HepG2 (cell line): Measurements from ENCODE around the gene MGMT. TPM values are rescaled to one million over a fixed set of nuclear protein-coding genes. Genes with fewer than 3 reads are reported as not detected.

ENCODE experiments used
- ATAC-seq: fragments of 200-7000 bp; cut with Tn5 transposase; 3 replicates; pipeline ENCODE4 v1.9.1; 2020; ENCODE audit warnings: mild to moderate bottlenecking, moderate library complexity
- BruUV-seq: library from RNA; stranded (reverse); fragments of 400-500 nt; replicated peaks from 2 replicates; lab custom pipeline; 2021; lab: Mats Ljungman, UMichigan
- CTCF ChIA-PET: fragments of 300-600 bp; formaldehyde crosslinking; extraction: SDS; loops from one replicate; lab custom pipeline; 2021; ENCODE audit warnings: low total read pairs, inconsistent platforms, low intra/inter-chr PET ratio; lab: Yijun Ruan, JAX
- POLR2A ChIA-PET: fragments of 350-600 bp; sonication (Branson Sonifier 250); formaldehyde crosslinking; loops from one replicate; lab custom pipeline; 2020; ENCODE audit warnings: antibody characterized with exemption, inconsistent platforms; lab: Yijun Ruan, JAX
- DNase-seq: peaks from one replicate; pipeline ENCODE4 v3.0.0-alpha.2; 2015; ENCODE audit warnings: low spot score
- FAIRE-seq: peaks from 3 replicates; lab custom pipeline; 2011; peaks lifted over from hg19 to GRCh38; lab: Jason Lieb, UNC
- H2AFZ ChIP-seq: one replicate; pipeline ENCODE4 v1.6.1; 2011; ENCODE audit warnings: low read length, inconsistent platforms
- H3K27ac ChIP-seq: fragments of 300-600 bp; 3 replicates; pipeline ENCODE4 v1.8.0; 2011; ENCODE audit warnings: mixed run types, mild to moderate bottlenecking, mixed read lengths, low read length, inconsistent platforms; ENCODE audit not compliant: insufficient read depth; ENCODE audit errors: extremely low read length
- H3K27me3 ChIP-seq, 2 experiments: fragments of 200-600 bp in 1 of 2; 2 replicates in 1 of 2; 3 replicates in 1 of 2; pipeline versions ENCODE4 v1.6.0 to v1.8.0; 2011; ENCODE audit warnings: low read length in 2 of 2, mild to moderate bottlenecking in 2 of 2, moderate library complexity in 2 of 2, inconsistent platforms in 1 of 2; ENCODE audit not compliant: insufficient read depth in 2 of 2, control insufficient read depth in 1 of 2
- H3K36me3 ChIP-seq, 2 experiments: fragments of 200-600 bp in 1 of 2; replicated peaks in 1 of 2; 2 replicates in 1 of 2; 3 replicates in 1 of 2; pipeline versions ENCODE4 v1.5.1 to v1.8.0; 2011; ENCODE audit warnings: low read length in 2 of 2, inconsistent platforms in 1 of 2; ENCODE audit not compliant: insufficient read depth in 2 of 2, control insufficient read depth in 1 of 2
- H3K4me1 ChIP-seq: 2 replicates; pipeline ENCODE4 v1.5.1; 2012; ENCODE audit warnings: low read length, inconsistent platforms; ENCODE audit not compliant: insufficient read depth
- H3K4me2 ChIP-seq: 2 replicates; pipeline ENCODE4 v1.6.0; 2011; ENCODE audit warnings: low read depth, low read length, inconsistent platforms
- H3K4me3 ChIP-seq, 3 experiments: fragments of 200-600 bp in 1 of 3; sonication (generic), shearing (Covaris generic) in 1 of 3; replicated peaks in 1 of 3; 2 replicates each; pipeline ENCODE4 v1.5.1; 2011 to 2016; ENCODE audit warnings: low read length in 3 of 3, inconsistent platforms in 2 of 3, low read depth in 2 of 3, mild to moderate bottlenecking in 2 of 3, control low read depth in 1 of 3, mixed read lengths in 1 of 3; ENCODE audit not compliant: insufficient read depth in 1 of 3
- H3K79me2 ChIP-seq: one replicate; pipeline ENCODE4 v1.6.1; 2011; ENCODE audit warnings: low read length, inconsistent platforms; ENCODE audit not compliant: insufficient read depth
- H3K9ac ChIP-seq: 2 replicates; pipeline ENCODE4 v1.6.0; 2011; ENCODE audit warnings: mild to moderate bottlenecking, low read depth, low read length, inconsistent platforms; ENCODE audit not compliant: insufficient read depth
- H3K9me3 ChIP-seq: 2 replicates; pipeline ENCODE4 v1.5.1; 2012; ENCODE audit warnings: mild to moderate bottlenecking, low read length
- H4K20me1 ChIP-seq: 2 replicates; pipeline ENCODE4 v1.6.0; 2011; ENCODE audit warnings: inconsistent platforms, mild to moderate bottlenecking, low read length, moderate library complexity; ENCODE audit not compliant: insufficient read depth
- TARDBP ChIP-seq: sonication (generic); formaldehyde crosslinking; IDR thresholded peaks from 2 replicates; pipeline ENCODE4 v1.8.0; 2022; ENCODE audit warnings: mild to moderate bottlenecking, missing genetic modification reagents
- ZNF749 ChIP-seq: sonication (generic); formaldehyde crosslinking; IDR thresholded peaks from 2 replicates; pipeline ENCODE4 v1.8.0; 2022; ENCODE audit warnings: mild to moderate bottlenecking, missing genetic modification reagents, moderate library complexity, borderline replicate concordance
- WGBS: methylation state at CpG from one replicate; pipeline ENCODE4 v1.1.6; 2017; ENCODE audit warnings: low lambda C conversion rate; 5-methylcytosine and 5-hydroxymethylcytosine counted together
- in situ Hi-C: cut with HindIII; loops from 2 replicates; pipeline ENCODE4 v1.10.0; 2017; ENCODE audit warnings: low pct_unique_long_range_greater_than_20kb; ENCODE audit not compliant: extremely low pct_ligation_motif_present
- intact Hi-C: fragments of 100-400 bp; cut with micrococcal nuclease; formaldehyde crosslinking; loops from one replicate; pipeline ENCODE4 v1.10.0; 2022; ENCODE audit not compliant: unreplicated experiment
- polyA plus RNA-seq, 8 experiments: library from polyadenylated mRNA; depleted of rRNA in 3 of 8; stranded (reverse) in 7 of 8; unstranded in 1 of 8; fragments of >200 nt; fragmentation: Illumina TruSeq in 4 of 8; extraction: Trizol in 4 of 8; gene quantifications; 2 replicates each; pipeline versions ENCODE4 v1.2.1 to v1.2.3, GENCODE V29; 2011 to 2016; ENCODE audit warnings: low read depth in 4 of 8, missing spikeins in 1 of 8, mixed read lengths in 1 of 8; ENCODE audit not compliant: insufficient read depth in 1 of 8
- total RNA-seq, 5 experiments: library from RNA; depleted of rRNA; stranded (reverse); fragments of >200 nt; fragmentation: Illumina TruSeq; extraction: Trizol; gene quantifications; 2 replicates each; pipeline ENCODE4 v1.2.3, GENCODE V29; 2016; ENCODE audit warnings: low read depth in 1 of 5
- TF ChIP-seq, protein P1 (sequence below): sonication (generic); formaldehyde crosslinking; IDR thresholded peaks from 2 replicates; pipeline ENCODE4 v1.4.0; 2020; ENCODE audit warnings: mild to moderate bottlenecking, missing genetic modification reagents
- TF ChIP-seq, protein P2 (sequence below): IDR thresholded peaks from 2 replicates; pipeline ENCODE4 v1.6.1; 2018; ENCODE audit warnings: missing genetic modification reagents

MGMT gene
- total and polyA plus RNA-seq, 2 of the 13 experiments (the other 11 are each of a cell fraction or from before 2014, with no cell fraction given) = 12.0 to 19.5 TPM

DNA sequence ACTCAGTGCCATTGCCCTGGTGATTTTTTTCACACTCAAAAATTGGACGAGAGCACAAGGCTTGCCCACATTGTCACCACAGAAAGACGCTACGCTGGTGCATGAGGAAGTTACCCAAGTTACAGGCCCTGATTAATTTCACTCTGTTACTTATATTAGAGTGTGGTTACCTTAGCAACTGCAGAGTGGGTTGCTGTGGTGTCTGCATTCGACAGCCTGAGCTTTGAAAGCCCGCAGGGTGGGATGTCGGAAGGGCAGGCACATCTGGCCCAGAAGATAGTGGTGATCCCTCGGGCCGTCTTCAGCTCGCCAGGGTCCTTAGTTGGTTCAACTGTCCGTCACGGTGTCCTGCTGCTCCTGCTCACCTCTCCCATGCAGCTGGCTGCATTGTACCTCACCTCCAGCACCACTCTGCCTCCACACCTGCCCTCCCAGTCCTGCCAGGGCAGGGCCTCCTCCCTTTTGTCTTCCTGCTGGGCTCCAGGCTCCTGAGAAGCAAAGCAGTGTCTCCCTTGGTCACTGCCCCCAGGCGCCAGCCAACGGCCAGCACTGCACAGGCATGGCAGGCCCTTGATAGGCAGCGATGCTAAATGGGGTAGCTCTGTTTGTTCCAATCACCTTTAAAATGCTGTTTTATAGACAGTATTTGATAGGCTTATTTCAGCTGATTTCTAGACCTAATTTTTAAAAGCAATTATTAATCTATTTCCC is 329.8 kb downstream of the MGMT start:
- CTCF ChIA-PET = no interaction called here
- WGBS = 55% methylated on average over 9 of the region's 14 CpGs
- Histone ChIP-seq H3K79me2 (no peaks in the 10 kb centered on the region), H3K4me1 (peaks cover 9% of the 10 kb centered on the region), H3K27me3 (no peaks in the 10 kb centered on the region), H3K9me3 (no peaks in the 10 kb centered on the region), H2AFZ (no peak overlapping the region), H3K9ac (no peak overlapping the region), H4K20me1 (no peaks in the 10 kb centered on the region), H3K4me3 (no peak overlapping the region), H3K36me3 (no peaks in the 10 kb centered on the region), H3K4me2 (no peak overlapping the region), H3K27ac (no peak overlapping the region)
- in situ Hi-C loops = no loop called here
- ATAC-seq (no peak), DNase-seq (no peak), FAIRE-seq (no peak)
- POLR2A ChIA-PET = no interaction called here
- BruUV-seq = no TSS peak
- TF ChIP-seq ZNF749 (CRISPR knock-in tag) (no peak), TARDBP (CRISPR knock-in tag) (no peak)
- TF ChIP-seq, protein P1, sequence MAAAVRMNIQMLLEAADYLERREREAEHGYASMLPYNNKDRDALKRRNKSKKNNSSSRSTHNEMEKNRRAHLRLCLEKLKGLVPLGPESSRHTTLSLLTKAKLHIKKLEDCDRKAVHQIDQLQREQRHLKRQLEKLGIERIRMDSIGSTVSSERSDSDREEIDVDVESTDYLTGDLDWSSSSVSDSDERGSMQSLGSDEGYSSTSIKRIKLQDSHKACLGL (CRISPR knock-in tag) = no peak
- intact Hi-C loops = no loop called here

DNA sequence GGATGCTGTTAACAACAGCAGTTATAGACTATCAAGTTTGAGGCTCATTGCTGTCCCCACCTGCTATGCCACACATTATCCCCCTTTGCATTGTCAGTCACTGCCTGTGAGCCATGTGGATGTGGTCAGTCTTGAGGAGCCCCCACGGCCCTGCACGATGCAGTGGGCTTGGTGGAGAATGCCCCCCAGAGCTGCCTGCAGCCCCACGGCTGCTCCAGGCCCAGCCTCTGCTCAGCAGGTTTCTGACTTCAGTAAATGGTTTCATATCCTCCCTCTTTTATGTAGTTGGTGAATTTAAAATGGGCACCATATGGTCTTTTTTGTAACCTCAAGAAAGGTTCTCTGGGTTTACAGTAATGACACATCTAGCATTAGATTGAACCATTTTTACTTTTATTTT is 332.9 kb downstream of the MGMT start:
- Histone ChIP-seq H3K4me3 (no peak overlapping the region), H3K9me3 (peaks cover 21% of the 10 kb centered on the region), H3K9ac (no peak overlapping the region), H3K27me3 (no peaks in the 10 kb centered on the region), H3K27ac (no peak overlapping the region), H3K79me2 (no peaks in the 10 kb centered on the region), H2AFZ (no peak overlapping the region), H4K20me1 (no peaks in the 10 kb centered on the region), H3K4me1 (no peaks in the 10 kb centered on the region), H3K4me2 (no peak overlapping the region), H3K36me3 (no peaks in the 10 kb centered on the region)
- intact Hi-C loops (no loop called here), in situ Hi-C loops (no loop called here)
- FAIRE-seq = no peak
- ChIA-PET CTCF (no interaction called here), POLR2A (no interaction called here)
- TF ChIP-seq, protein P2, sequence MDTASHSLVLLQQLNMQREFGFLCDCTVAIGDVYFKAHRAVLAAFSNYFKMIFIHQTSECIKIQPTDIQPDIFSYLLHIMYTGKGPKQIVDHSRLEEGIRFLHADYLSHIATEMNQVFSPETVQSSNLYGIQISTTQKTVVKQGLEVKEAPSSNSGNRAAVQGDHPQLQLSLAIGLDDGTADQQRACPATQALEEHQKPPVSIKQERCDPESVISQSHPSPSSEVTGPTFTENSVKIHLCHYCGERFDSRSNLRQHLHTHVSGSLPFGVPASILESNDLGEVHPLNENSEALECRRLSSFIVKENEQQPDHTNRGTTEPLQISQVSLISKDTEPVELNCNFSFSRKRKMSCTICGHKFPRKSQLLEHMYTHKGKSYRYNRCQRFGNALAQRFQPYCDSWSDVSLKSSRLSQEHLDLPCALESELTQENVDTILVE (CRISPR knock-in tag) = no peak
- 0% methylated on average over 3 of the region's 3 CpGs for WGBS
- DNase-seq = no peak
- BruUV-seq = no TSS peak
- ATAC-seq = no peak
